ENCODE data around the gene TNFAIP6.

DNA sequence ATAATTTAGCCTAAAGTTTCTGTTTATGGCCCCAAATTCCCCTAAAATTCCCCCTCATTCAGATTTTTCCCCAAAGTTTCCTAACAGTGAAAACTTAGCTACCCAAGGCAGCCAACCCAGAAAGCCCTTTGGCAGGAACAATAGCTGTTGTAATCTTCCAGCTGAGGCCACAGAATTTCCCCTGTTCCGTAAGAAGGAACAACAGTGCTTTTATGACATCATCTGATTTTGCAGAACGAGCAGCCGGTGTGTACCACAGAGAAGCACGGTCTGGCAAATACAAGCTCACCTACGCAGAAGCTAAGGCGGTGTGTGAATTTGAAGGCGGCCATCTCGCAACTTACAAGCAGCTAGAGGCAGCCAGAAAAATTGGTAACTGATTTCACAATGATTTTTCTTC lies 6.3 kb downstream of the TNFAIP6 start:
- no peak for TF ChIP-seq CTCF (IDR thresholded peaks at IDR 0.05 in 2 of 3, conservative IDR thresholded peaks at IDR 0.05 in 1 of 3; ENCODE audit: borderline replicate concordance in 1 of 3, insufficient read depth in 1 of 3, low read depth in 2 of 3, low read length in 2 of 3)
- no peak for TF ChIP-seq POLR2A (IDR thresholded peaks at IDR 0.05; ENCODE audit: borderline replicate concordance, extremely low read depth, insufficient read depth, insufficient read length)
- no peak for TF ChIP-seq ATF3 (IDR thresholded peaks at IDR 0.05)
- no peak for TF ChIP-seq FOSL1 (IDR thresholded peaks at IDR 0.05; ENCODE audit: low read depth)
- no peak for TF ChIP-seq EZH2phosphoT487 (IDR thresholded peaks at IDR 0.05; ENCODE audit: borderline replicate concordance)
- TF ChIP-seq RAD21 (IDR thresholded peaks at IDR 0.05; ENCODE audit: low read depth) = no peak
- TF ChIP-seq JUND (IDR thresholded peaks at IDR 0.05) = no peak
- TF ChIP-seq ZNF274 (IDR thresholded peaks at IDR 0.05; ENCODE audit: low read depth, low read length) = no peak
